Common myeloid progenitor, CD34-positive (primary cell): Measurements from ENCODE around the gene BNIP5.
A peak's percentile ranks its signal among the peaks of the same experiment; 100 is the strongest.

ENCODE experiments used
- CTCF ChIA-PET: fragments of 350-600 bp; sonication (Branson Sonifier 250); formaldehyde crosslinking; loops from one replicate; lab custom pipeline; 2021; ENCODE audit warnings: antibody characterized with exemption; lab: Charles Lee
- POLR2A ChIA-PET: fragments of 350-600 bp; sonication (Branson Sonifier 250); formaldehyde crosslinking; loops from one replicate; lab custom pipeline; 2021; ENCODE audit warnings: antibody characterized with exemption; lab: Charles Lee
- DNase-seq, 3 donors: peaks; one replicate each; pipeline versions ENCODE4 v3.0.0 to v3.0.0-alpha.2; 2013
- H3K27ac ChIP-seq, 2 experiments: 1 replicate in 1 of 2; 2 replicates in 1 of 2; pipeline ENCODE4 v1.7.0; 2013; ENCODE audit warnings: inconsistent platforms in 2 of 2, low read length in 2 of 2, mild to moderate bottlenecking in 2 of 2, low read depth in 1 of 2, moderate library complexity in 1 of 2; ENCODE audit not compliant: severe bottlenecking in 2 of 2, insufficient read depth in 1 of 2, poor library complexity in 1 of 2
- H3K27me3 ChIP-seq, 5 experiments: replicated peaks in 2 of 5; 1 replicate in 3 of 5; 2 replicates in 2 of 5; pipeline versions ENCODE4 v1.6.1 to v1.7.0; 2013; ENCODE audit warnings: low read length in 4 of 5, mild to moderate bottlenecking in 2 of 5, moderate library complexity in 2 of 5, inconsistent platforms in 1 of 5; ENCODE audit not compliant: insufficient read depth in 5 of 5, control insufficient read depth in 4 of 5
- H3K36me3 ChIP-seq, 4 experiments: 1 replicate in 2 of 4; 2 replicates in 2 of 4; pipeline versions ENCODE4 v1.6.1 to v1.7.0; 2013; ENCODE audit warnings: low read length in 3 of 4, control low read depth in 1 of 4, mild to moderate bottlenecking in 1 of 4; ENCODE audit not compliant: control insufficient read depth in 4 of 4, insufficient read depth in 4 of 4
- H3K4me1 ChIP-seq, 4 experiments: 1 replicate in 3 of 4; 2 replicates in 1 of 4; pipeline versions ENCODE4 v1.6.1 to v1.7.1; 2013; ENCODE audit warnings: low read length in 3 of 4, mild to moderate bottlenecking in 3 of 4, control low read depth in 1 of 4, inconsistent platforms in 1 of 4, moderate library complexity in 1 of 4; ENCODE audit not compliant: control insufficient read depth in 4 of 4, insufficient read depth in 4 of 4; ENCODE audit errors: control extremely low read depth in 1 of 4
- H3K4me3 ChIP-seq, 7 experiments: 1 replicate in 4 of 7; 2 replicates in 3 of 7; pipeline versions ENCODE4 v1.5.1 to v1.7.0; 2013; ENCODE audit warnings: mild to moderate bottlenecking in 7 of 7, low read length in 6 of 7, moderate library complexity in 6 of 7, inconsistent platforms in 2 of 7, low read depth in 2 of 7, control low read depth in 1 of 7; ENCODE audit not compliant: insufficient read depth in 4 of 7, control insufficient read depth in 1 of 7; ENCODE audit errors: extremely low read depth in 1 of 7
- H3K9me3 ChIP-seq, 5 experiments: 1 replicate in 4 of 5; 2 replicates in 1 of 5; pipeline versions ENCODE4 v1.6.1 to v1.7.1; 2013; ENCODE audit warnings: low read length in 4 of 5, mild to moderate bottlenecking in 2 of 5, inconsistent platforms in 1 of 5, low read depth in 1 of 5, moderate library complexity in 1 of 5; ENCODE audit not compliant: control insufficient read depth in 4 of 5, insufficient read depth in 2 of 5; ENCODE audit errors: control extremely low read depth in 1 of 5
- WGBS: methylation state at CpG from one replicate; pipeline ENCODE4 v1.1.5; 2013; ENCODE audit not compliant: insufficient coverage; 5-methylcytosine and 5-hydroxymethylcytosine counted together

The BNIP5 gene

DNA sequence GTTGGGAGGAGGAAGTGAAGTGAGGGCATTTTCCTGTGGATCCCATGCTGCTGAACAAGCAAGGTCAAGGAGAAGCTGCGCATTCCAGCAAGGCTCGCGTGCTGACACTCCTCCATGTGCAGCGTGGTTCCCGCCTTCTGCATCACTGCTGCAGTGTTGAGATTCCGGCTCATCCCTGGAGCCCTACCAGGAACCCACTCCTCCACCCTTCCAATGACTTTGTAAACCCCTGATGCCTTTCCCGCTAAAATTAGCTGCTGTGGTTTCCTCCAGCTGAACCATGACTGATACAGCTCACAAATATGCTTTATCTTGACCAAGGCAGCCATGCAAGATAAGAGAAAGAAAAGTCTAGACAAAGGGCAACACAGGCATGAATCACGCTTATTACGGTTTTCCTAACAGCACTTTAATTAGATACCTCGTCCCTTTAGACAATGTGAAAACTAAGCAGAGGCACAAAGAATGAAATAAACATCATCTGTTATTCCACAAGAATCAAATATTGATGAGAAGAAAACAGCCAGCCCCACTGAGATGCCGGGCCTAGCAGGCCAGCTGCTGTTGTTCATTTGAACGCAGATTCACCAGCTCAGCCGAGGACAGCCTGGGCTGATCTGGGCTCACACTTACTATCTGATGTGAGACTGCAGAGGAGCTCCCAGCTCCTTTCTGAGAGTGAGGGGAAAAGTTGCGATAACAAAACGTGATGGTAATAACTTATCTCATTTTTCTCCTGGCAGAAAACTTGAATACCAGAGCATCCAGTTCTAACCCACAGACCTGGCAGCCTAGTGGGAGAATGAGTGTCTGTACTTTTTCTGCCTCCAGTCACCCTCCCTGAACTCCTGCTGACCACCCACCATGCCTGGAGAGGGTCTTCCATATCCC lies 14.2 kb upstream of the BNIP5 start:
- Histone ChIP-seq H3K36me3 (no peaks in the 10 kb centered on the region), H3K4me1 (peaks cover 8 to 25% (median 14%) of the 10 kb centered on the region in 4 experiments), H3K4me3 (peak overlapping the region in 1 of 7 experiments; percentile 11), H3K27ac (no peak overlapping the region), H3K27me3 (no peaks in the 10 kb centered on the region), H3K9me3 (peaks cover 0 to 5% (median 0%) of the 10 kb centered on the region in 5 experiments)
- CTCF ChIA-PET: interaction anchor here (1.0 to 1.4 kb wide), 5 partner anchors 10 to 42 kb away, joined by 3 to 8 read pairs (median 4); no protein-coding TSS in a partner anchor
- POLR2A ChIA-PET: no interaction called here
- WGBS: 53% methylated on average over 10 of the region's 15 CpGs
- DNase-seq: peak; percentile 34 to 70 (median 53)

DNA sequence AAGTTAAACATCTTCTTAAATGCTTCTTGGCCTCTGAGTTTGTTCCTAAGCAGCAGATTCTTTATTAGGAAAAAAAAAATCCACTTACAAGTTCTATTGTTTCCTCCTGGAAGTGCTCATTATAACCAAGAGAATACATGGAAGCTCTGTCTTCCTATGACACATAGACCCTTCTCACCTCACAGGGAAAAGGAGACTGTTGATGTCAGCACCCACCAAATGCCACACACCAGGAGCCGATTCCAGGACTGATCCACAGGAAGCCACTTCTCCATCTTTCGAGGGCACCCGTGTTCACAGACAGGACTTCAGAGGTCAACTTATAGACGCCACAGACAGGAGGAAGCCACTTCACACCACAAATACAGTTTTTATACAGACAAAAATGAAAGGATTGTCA lies 13.4 kb upstream of the BNIP5 start:
- POLR2A ChIA-PET: no interaction called here
- CTCF ChIA-PET: interaction anchor here (1.0 to 1.4 kb wide), 2 partner anchors 11 to 13 kb away, joined by 4 to 8 read pairs; no protein-coding TSS in a partner anchor
- 40% methylated on average over 1 of the region's 4 CpGs for WGBS

DNA sequence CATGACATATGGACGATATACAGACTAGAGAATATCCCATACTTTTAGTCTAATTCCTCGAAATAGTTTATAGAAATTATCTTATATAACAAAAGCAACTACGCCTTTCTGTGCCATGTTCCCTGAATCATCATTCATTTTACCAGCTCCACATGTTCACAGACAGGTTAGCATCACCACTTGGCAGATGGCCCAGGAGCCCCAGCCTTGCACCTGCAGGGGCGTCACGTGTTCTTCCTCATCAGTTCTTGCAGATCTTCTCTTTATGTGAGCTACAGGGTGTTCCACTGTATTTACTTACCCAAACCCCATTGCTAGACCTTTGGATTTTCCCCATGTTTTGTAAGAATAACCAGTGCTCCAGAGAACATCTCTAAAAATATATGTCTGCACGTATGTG lies 12.6 kb upstream of the BNIP5 start:
- no peaks in the 10 kb centered on the region for H3K36me3 ChIP-seq
- H3K4me1 ChIP-seq: peaks cover 8 to 25% (median 14%) of the 10 kb centered on the region in 4 experiments
- WGBS: 73% methylated on average over 1 of the region's 6 CpGs
- peak; percentile 48 to 83 (median 73) for DNase-seq
- H3K27ac ChIP-seq: no peak overlapping the region
- no peaks in the 10 kb centered on the region for H3K27me3 ChIP-seq
- CTCF ChIA-PET: interaction anchor here (1.0 to 1.9 kb wide), 4 partner anchors 8 to 131 kb away, joined by 3 to 12 read pairs (median 4); no protein-coding TSS in a partner anchor
- H3K9me3 ChIP-seq: peaks cover 0 to 5% (median 0%) of the 10 kb centered on the region in 5 experiments
- POLR2A ChIA-PET: interaction anchor here (0.6 to 1.1 kb wide), 3 partner anchors 11 to 454 kb away, joined by 3 read pairs; no protein-coding TSS in a partner anchor
- H3K4me3 ChIP-seq: no peak overlapping the region

More for the DNA sequence above, 13.4 kb upstream of the BNIP5 start:
- Histone ChIP-seq H3K27ac (no peak overlapping the region), H3K27me3 (no peaks in the 10 kb centered on the region), H3K9me3 (peaks cover 0 to 5% (median 0%) of the 10 kb centered on the region in 5 experiments), H3K4me1 (peaks cover 8 to 25% (median 14%) of the 10 kb centered on the region in 4 experiments), H3K36me3 (no peaks in the 10 kb centered on the region), H3K4me3 (no peak overlapping the region)
- no peak for DNase-seq

DNA sequence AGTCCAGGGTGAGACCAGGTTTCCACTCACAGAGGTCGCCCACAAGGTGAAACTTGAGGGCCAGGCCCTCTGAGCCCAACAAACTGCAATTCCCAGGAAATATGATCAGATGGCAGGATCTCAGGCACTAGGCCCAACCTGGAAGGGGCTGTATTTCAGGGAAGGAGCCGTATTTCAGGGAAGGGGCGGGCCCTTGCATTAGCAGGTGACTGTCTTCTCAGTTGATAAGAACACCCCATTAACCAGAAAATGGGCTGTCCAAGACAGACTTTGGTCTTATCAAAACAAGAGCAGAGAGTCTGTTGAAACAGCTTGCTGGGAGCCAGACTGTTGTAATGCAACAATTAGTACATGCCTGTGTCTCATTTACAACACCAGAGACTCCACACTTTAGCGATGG lies 10.9 kb upstream of the BNIP5 start:
- Histone ChIP-seq H3K9me3 (peaks cover 0 to 4% (median 0%) of the 10 kb centered on the region in 5 experiments), H3K27me3 (no peaks in the 10 kb centered on the region), H3K36me3 (no peaks in the 10 kb centered on the region), H3K4me1 (peaks cover 8 to 25% (median 14%) of the 10 kb centered on the region in 4 experiments), H3K4me3 (no peak overlapping the region), H3K27ac (no peak overlapping the region)
- 90% methylated on average over 2 of the region's 4 CpGs for WGBS
- ChIA-PET CTCF (interaction anchor here (1.0 to 2.2 kb wide), 5 partner anchors 11 to 224 kb away, joined by 3 to 12 read pairs (median 4); no protein-coding TSS in a partner anchor), POLR2A (interaction anchor here (0.7 kb wide), 1 partner anchor 114 kb away, joined by 7 read pairs; no protein-coding TSS in a partner anchor)
- DNase-seq: peak in 2 of 3 donors; percentile 45 to 65

DNA sequence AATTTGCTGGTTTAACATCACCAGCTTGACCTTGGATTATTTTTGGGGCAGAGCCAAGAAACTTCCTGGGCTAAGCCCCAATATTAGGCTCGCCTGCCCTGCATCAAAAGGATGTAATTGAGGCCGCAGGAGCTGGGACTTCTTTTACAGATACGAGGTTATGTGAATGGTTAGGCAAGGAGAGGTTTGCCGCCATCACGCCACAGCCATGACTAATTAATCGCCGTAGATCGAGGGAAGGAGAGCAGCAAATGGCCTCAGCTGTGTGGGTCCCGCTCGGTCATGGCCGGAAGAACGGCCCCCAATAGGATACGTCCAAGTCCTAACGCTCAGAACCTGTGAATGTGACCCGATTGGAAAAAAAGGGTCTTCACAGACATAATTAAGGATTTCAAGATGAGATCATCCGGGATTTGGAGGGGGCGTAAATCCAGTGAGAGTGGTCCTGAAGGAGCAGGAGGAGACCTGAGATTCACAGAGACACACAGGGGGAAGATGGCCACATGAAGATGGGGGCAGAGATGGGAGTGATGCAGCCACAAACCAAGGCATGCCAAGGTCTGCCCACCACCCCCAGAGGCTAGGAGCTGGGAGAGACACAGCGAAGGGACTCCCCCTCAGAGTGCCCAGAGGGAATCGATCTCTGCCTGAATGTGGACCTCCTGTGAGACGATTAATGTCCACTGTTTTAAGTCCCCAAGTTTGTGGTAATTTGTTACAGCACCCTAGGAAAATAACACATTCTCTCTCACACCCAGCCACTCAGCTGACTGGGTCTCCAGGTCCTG lies 10.0 kb upstream of the BNIP5 start:
- ChIA-PET CTCF (interaction anchor here (0.6 to 2.2 kb wide), 5 partner anchors 8 to 223 kb away, joined by 3 to 6 read pairs (median 3); no protein-coding TSS in a partner anchor), POLR2A (no interaction called here)
- 96% methylated on average over 18 of the region's 20 CpGs for WGBS
- no peak for DNase-seq
- no peaks in the 10 kb centered on the region for H3K36me3 ChIP-seq
- H3K27ac ChIP-seq: no peak overlapping the region
- H3K4me3 ChIP-seq: no peak overlapping the region
- H3K4me1 ChIP-seq: peaks cover 8 to 22% (median 14%) of the 10 kb centered on the region in 4 experiments
- no peaks in the 10 kb centered on the region for H3K27me3 ChIP-seq
- no peaks in the 10 kb centered on the region for H3K9me3 ChIP-seq

DNA sequence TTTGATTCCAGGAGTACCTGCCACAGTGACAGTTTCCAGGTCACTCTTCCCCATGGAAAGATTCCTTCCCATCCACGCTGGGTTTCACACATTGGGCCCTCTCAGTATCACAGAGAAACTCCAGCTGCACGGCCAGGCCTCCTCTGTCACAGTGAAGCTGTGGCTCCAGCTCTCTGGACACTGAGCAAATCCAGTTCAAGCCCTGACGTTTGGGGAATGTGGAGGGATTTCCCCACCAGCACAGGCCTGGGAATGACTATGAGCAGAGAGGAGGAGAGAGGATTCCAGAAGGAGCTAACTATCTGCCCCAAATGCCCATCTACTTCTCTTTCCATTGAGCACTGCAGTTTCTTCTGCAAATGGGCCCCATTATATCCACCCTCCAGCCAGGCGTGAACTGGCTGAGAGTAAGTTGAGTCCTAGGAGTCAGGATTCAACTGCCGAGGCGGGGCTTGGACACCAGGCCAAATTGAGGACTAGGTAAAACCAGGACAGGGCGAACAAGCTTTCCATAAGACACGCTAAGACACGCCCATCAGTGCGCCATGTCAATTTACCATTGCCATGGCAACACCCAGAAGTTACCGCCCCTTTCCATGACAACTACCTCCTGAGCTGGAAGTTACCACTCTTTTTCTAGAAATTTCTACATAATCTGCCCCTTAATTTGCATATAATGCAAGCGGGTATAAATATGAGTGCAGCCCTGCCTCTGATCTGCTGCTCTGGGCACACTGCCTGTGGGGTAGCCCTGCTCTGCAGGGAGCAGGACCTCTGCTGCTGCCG lies 9.2 kb upstream of the BNIP5 start:
- CTCF ChIA-PET: interaction anchor here (0.6 to 1.3 kb wide), 3 partner anchors 9 to 15 kb away, joined by 3 read pairs; no protein-coding TSS in a partner anchor
- peaks cover 1 to 14% (median 8%) of the 10 kb centered on the region in 4 experiments for H3K4me1 ChIP-seq
- no peaks in the 10 kb centered on the region for H3K36me3 ChIP-seq
- no peak for DNase-seq
- H3K9me3 ChIP-seq: no peaks in the 10 kb centered on the region
- no peak overlapping the region for H3K4me3 ChIP-seq
- POLR2A ChIA-PET: no interaction called here
- no peak overlapping the region for H3K27ac ChIP-seq
- 97% methylated on average over 11 of the region's 13 CpGs for WGBS
- H3K27me3 ChIP-seq: peaks cover 0 to under 1% (median 0%) of the 10 kb centered on the region in 5 experiments
